22Rv1 (cell line): ENCODE results near the gene CCL4.
"Not testable (repeated sequence)": the region's sequence is repeated elsewhere in the genome, so short reads cannot be mapped to it uniquely, and the experiment has no call there.

Source experiments
- H3K27ac ChIP-seq: fragments of 450-650 bp; 2 replicates; pipeline ENCODE4 v1.5.1; 2017
- ZFX ChIP-seq: fragments of 450-650 bp; IDR thresholded peaks from 2 replicates; pipeline ENCODE4 v1.6.1; 2017; ENCODE audit warnings: antibody characterized with exemption, borderline replicate concordance
- TF ChIP-seq, protein P1 (sequence below): fragments of 450-650 bp; IDR thresholded peaks from 2 replicates; pipeline ENCODE4 v1.5.1; 2017; ENCODE audit warnings: mild to moderate bottlenecking

The CCL4 gene

DNA sequence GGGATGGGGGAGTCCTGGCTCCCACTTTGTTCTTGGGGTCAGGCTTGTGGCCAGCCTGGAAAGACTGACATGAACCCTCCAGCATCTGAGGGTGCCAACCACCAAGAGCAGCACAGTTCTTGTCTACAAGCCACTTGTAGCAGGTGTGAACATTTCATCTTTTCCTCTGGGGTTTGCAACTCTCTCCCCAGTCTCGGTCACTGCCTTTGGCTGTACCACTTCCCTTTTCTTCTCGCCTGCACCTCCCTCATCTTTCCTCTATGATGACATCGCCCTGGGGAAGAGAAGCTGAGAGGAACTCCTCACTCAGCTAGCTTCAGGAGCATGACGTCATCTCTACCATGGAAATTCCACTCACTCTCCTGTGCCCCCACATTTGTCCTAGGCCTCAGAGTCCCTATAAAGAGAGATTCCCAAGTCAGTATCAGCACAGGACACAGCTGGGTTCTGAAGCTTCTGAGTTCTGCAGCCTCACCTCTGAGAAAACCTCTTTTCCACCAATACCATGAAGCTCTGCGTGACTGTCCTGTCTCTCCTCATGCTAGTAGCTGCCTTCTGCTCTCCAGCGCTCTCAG lies at the start of gene CCL4:
Gene CCL4, plus strand, starts transcription at position 427 of the 575 bp plus-strand sequence. Its CDS starts 79 bp downstream, at position 506.
- H3K27ac ChIP-seq: not testable (repeated sequence)

DNA sequence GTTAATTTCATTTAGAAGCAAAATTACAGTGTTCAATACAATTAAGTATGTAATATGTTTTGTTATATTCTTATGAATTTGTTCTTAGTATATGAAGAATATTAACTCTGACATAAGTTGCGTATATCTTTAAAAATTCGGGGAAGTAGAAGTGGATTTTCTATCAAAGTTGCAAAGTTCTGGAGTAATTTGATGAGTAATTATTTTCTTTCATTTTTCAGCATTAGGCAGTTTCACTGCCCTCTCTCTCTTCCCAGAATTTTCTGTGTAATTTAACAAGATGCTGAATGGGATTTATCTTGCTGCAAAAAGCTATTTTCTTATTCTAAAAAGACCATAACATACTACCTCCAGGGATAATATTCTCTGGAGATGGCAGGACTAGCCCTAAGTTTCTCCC lies 48.5 kb upstream of the CCL4 start:
- no peak overlapping the region for H3K27ac ChIP-seq
- TF ChIP-seq, protein P1, sequence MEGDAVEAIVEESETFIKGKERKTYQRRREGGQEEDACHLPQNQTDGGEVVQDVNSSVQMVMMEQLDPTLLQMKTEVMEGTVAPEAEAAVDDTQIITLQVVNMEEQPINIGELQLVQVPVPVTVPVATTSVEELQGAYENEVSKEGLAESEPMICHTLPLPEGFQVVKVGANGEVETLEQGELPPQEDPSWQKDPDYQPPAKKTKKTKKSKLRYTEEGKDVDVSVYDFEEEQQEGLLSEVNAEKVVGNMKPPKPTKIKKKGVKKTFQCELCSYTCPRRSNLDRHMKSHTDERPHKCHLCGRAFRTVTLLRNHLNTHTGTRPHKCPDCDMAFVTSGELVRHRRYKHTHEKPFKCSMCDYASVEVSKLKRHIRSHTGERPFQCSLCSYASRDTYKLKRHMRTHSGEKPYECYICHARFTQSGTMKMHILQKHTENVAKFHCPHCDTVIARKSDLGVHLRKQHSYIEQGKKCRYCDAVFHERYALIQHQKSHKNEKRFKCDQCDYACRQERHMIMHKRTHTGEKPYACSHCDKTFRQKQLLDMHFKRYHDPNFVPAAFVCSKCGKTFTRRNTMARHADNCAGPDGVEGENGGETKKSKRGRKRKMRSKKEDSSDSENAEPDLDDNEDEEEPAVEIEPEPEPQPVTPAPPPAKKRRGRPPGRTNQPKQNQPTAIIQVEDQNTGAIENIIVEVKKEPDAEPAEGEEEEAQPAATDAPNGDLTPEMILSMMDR: no peak
- TF ChIP-seq ZFX: no peak

DNA sequence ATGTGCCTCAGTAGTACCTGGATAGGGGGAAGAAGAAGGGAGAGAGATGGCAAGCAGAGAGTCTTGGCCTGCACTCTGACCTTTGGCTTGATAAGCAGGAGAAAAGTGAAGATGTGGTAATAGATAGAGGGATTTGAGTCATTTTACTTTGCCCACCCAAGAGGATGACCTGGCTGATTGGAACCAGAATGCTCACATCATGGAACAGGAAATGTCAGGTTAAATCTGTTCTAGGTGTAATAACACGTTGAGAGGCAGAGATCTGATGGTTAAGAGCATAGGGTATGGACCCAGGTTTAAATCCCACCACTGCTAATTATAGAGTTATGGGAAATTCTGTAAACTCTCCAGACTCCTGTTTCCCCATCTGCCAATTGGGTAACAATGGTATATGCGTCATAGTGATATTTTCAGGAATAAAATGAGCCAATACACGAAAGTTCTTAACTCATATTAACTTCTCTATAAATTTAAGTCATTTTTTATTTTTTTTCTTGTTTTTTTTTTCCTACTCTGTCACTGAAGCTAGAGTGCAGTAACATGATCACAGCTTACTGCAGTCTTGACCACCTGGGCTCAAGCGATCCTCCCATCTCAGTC lies 47.6 kb upstream of the CCL4 start:
- TF ChIP-seq ZFX: no peak
- TF ChIP-seq, protein P1: no peak
- no peak overlapping the region for H3K27ac ChIP-seq

DNA sequence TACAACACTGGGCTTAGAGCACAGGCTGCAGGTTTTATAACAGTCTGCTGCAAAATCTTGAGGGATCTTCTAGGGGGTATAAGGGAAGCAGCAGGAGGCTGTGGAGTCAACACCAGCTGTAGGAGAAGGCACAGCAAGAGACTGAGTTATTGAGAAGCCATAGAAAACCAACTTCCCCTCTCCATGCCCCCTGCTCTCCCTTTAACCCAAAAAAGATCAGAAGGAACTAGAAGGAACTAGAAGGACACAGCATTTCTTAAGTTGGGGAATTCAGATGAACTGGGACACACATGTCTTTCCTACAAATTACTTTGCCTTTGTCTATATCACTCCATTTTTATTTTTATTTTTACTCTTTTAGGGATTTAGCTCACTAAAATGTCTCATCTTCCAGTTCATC lies 45.7 kb upstream of the CCL4 start:
- H3K27ac ChIP-seq: no peak overlapping the region
- TF ChIP-seq ZFX: no peak
- TF ChIP-seq, protein P1: no peak

DNA sequence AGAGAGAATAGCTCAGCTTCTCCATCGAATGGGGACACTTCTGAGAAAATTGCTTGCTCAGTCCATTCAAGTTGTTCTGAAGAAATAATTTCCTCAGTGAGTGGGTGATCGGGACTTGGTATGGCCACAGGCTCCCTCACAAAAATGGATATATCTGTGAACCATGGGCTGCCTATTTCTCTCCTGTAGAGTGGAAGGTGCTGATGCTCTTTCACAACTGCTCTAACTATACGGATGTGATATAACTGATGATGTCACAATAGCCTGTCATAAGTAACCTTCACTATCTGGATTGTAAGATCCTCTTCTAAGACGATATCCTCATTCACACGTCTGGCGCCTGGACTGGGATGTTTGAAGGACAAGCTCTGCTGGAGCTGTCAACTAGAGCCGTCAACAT lies 44.2 kb upstream of the CCL4 start:
- H3K27ac ChIP-seq: no peak overlapping the region
- TF ChIP-seq, protein P1: no peak
- TF ChIP-seq ZFX: no peak

DNA sequence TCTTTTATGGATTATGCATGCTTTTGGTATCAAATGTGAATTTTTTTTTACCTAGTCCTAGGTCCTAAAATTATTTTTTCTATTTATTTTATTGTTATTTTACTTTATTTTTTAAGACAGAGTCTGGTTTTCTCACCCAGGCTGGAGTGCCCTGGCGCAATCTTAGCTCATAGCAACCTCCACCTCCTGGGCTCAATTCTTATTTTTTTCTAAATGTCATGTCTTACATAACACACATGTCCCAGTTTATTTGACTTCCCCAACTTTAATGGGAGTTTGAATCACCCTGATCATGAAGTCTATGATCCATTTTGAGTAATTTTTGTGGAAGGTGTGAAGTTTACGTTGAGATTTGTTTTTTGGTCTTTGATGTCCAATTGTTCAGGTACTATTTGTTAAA lies 42.8 kb upstream of the CCL4 start:
- TF ChIP-seq ZFX: no peak
- TF ChIP-seq, protein P1: no peak
- H3K27ac ChIP-seq: no peak overlapping the region

DNA sequence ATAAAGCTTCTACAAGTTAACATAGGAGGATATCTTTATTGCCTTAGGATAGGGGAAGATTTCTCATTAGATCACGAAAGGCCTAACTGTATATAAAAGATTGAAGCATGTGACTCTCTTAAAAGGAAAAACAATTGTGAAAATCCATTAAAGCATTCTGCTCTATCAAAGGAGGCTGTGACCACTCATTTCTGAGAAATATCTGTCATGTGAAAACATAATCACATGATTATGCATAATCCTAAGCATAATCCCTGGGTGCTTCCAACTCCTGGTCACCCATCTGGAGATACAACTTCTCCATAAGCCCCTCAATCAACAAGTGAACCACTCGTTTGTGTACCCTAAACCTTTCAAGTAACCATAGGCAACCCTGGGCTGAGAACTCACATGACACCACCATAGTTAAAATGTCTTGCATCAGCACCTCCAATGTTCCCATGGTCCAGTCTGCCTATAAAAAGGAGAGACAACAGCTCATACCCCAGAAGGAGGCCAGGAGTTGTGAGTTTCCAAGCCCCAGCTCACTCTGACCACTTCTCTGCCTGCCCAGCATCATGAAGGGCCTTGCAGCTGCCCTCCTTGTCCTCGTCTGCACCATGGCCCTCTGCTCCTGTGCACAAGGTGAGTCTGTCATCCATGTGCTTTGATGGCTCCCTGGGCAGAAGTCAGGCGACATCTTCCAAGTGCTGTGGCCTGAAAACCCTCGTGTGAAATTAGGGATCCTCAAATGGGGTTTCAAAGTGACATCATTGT lies 39.7 kb upstream of the CCL4 start, which contains the start of gene CCL18:
Gene CCL18, plus strand, starts transcription at position 487 of the 756 bp plus-strand sequence. Its CDS starts 71 bp downstream, at position 558.
- TF ChIP-seq, protein P1: no peak
- TF ChIP-seq ZFX: no peak

More for the DNA sequence above, 39.7 kb upstream of the CCL4 start, which contains the start of gene CCL18:
- H3K27ac ChIP-seq: no peak within 1 kb of the TSS
